ENCODE results near the gene JMJD1C. TPM values are rescaled to one million over a fixed set of nuclear protein-coding genes. Genes with fewer than 3 reads are reported as not detected.

Gene JMJD1C
- total RNA-seq, 1 donor from 2014 or later: 143 TPM

DNA sequence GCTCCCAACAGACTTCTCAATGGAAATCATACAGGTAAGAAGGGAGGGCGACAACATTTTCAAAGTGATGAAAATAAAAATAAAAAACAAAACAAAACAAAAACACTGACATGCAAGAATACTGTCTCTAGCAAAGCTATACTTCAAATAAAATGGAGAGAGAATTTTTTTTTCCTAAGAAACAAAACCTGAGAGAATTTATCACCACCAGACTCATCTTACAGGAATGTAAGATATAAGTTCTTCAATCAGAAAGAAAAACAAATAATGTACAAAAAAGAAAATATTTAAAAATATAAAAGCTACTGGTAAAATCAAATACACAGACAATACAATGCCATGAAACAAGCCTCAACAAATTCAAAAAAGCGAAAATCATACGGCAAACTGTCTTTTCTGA is 219.4 kb downstream of the JMJD1C start:
- Histone ChIP-seq H3F3A (ENCODE audit: low read depth) (no peaks in the 10 kb centered on the region), H2AFZ (replicated peaks) (no peak overlapping the region), H3K9me3 (ENCODE audit: low read depth) (no peaks in the 10 kb centered on the region), H4K20me1 (ENCODE audit: low read depth) (peaks cover 27% of the 10 kb centered on the region), H3K36me3 (peaks cover 8% of the 10 kb centered on the region), H3K4me2 (no peak overlapping the region), H3K4me3 (no peak overlapping the region), H3K79me2 (ENCODE audit: low read depth) (peaks cover 99% of the 10 kb centered on the region), H3K27me3 (no peaks in the 10 kb centered on the region), H3K9ac (no peak overlapping the region), H3K4me1 (no peaks in the 10 kb centered on the region), H3K27ac (no peak overlapping the region)
- Mint-ChIP-seq H3K27ac (no peak overlapping the region), H3K27me3 (ENCODE audit: insufficient read depth, low read depth) (no peaks in the 10 kb centered on the region), H3K4me1 (no peaks in the 10 kb centered on the region), H3K36me3 (peaks cover 33% of the 10 kb centered on the region), H3K4me3 (no peak overlapping the region), H3K9me3 (peaks cover 32% of the 10 kb centered on the region)
- no peak for DNase-seq (ENCODE audit: low spot score)
- TF ChIP-seq, protein P1, sequence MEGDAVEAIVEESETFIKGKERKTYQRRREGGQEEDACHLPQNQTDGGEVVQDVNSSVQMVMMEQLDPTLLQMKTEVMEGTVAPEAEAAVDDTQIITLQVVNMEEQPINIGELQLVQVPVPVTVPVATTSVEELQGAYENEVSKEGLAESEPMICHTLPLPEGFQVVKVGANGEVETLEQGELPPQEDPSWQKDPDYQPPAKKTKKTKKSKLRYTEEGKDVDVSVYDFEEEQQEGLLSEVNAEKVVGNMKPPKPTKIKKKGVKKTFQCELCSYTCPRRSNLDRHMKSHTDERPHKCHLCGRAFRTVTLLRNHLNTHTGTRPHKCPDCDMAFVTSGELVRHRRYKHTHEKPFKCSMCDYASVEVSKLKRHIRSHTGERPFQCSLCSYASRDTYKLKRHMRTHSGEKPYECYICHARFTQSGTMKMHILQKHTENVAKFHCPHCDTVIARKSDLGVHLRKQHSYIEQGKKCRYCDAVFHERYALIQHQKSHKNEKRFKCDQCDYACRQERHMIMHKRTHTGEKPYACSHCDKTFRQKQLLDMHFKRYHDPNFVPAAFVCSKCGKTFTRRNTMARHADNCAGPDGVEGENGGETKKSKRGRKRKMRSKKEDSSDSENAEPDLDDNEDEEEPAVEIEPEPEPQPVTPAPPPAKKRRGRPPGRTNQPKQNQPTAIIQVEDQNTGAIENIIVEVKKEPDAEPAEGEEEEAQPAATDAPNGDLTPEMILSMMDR (IDR thresholded peaks at IDR 0.05): no peak
- no peak for TF ChIP-seq EZH2phosphoT487 (IDR thresholded peaks at IDR 0.05)
- TF ChIP-seq EZH2 (IDR thresholded peaks at IDR 0.05): no peak

DNA sequence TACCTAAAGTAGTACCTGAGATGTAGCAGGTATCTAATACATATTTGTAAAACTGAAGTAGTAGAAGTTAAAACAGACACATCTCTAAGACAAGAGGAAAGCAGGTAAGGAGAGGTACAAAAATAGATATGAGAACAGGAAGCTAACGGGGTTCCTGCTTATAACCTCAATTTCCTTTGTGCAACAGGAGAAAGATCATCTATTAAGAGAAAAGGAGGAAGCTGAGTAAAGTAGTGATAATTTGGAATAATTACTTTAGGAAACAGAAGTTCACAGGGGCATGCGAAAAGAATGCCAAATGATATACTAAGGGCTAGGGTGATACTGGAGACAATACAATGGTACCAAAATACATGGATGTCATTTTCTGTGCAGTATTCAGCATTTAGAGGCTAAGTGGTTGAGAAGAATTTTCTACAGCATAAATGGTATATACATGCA is 223.9 kb downstream of the JMJD1C start:
- Mint-ChIP-seq H3K36me3 (peaks cover 27% of the 10 kb centered on the region), H3K4me1 (no peaks in the 10 kb centered on the region), H3K27me3 (ENCODE audit: insufficient read depth, low read depth) (no peaks in the 10 kb centered on the region), H3K9me3 (peaks cover 21% of the 10 kb centered on the region), H3K4me3 (no peak overlapping the region), H3K27ac (no peak overlapping the region)
- Histone ChIP-seq H3K4me2 (no peak overlapping the region), H3K4me1 (no peaks in the 10 kb centered on the region), H4K20me1 (ENCODE audit: low read depth) (peaks cover 38% of the 10 kb centered on the region), H3K9ac (no peak overlapping the region), H3K27me3 (no peaks in the 10 kb centered on the region), H3K79me2 (ENCODE audit: low read depth) (peaks cover 99% of the 10 kb centered on the region), H3K4me3 (no peak overlapping the region), H2AFZ (replicated peaks) (no peak overlapping the region), H3K36me3 (peaks cover 8% of the 10 kb centered on the region), H3F3A (ENCODE audit: low read depth) (no peaks in the 10 kb centered on the region), H3K27ac (no peak overlapping the region), H3K9me3 (ENCODE audit: low read depth) (no peaks in the 10 kb centered on the region)
- no peak for DNase-seq (ENCODE audit: low spot score)
- TF ChIP-seq, protein P1 (IDR thresholded peaks at IDR 0.05): no peak
- TF ChIP-seq EZH2phosphoT487 (IDR thresholded peaks at IDR 0.05) (no peak), EZH2 (IDR thresholded peaks at IDR 0.05) (no peak)

DNA sequence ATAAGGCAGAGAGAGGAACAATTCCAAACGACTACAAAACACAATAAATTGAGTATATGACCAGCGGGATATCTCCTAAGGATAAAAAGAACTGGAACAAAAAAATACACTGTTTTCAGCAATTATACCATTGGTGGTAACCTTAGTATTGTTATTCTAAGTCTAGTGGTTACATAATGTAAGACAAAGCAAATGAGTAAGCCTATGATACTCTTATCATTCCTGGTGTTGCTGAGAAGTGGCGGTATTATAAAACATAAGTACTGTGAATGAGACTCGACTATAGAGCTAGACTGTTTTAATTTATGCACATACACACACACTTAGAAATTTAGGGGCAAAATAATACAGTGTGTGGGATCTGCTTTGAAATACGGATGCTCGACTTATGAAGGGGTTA is 225.0 kb downstream of the JMJD1C start:
- Mint-ChIP-seq H3K36me3 (peaks cover 20% of the 10 kb centered on the region), H3K9me3 (peaks cover 12% of the 10 kb centered on the region), H3K4me1 (no peaks in the 10 kb centered on the region), H3K4me3 (no peak overlapping the region), H3K27ac (no peak overlapping the region), H3K27me3 (ENCODE audit: insufficient read depth, low read depth) (no peaks in the 10 kb centered on the region)
- no peak overlapping the region for H3K4me3 ChIP-seq
- H3K4me1 ChIP-seq: no peaks in the 10 kb centered on the region
- H3K27me3 ChIP-seq: no peaks in the 10 kb centered on the region
- no peak for DNase-seq (ENCODE audit: low spot score)
- H3K79me2 ChIP-seq (ENCODE audit: low read depth): peaks cover 99% of the 10 kb centered on the region
- no peaks in the 10 kb centered on the region for H3F3A ChIP-seq (ENCODE audit: low read depth)
- no peak overlapping the region for H3K27ac ChIP-seq
- peaks cover under 1% of the 10 kb centered on the region for H3K36me3 ChIP-seq
- H3K9me3 ChIP-seq (ENCODE audit: low read depth): no peaks in the 10 kb centered on the region
- peaks cover 40% of the 10 kb centered on the region for H4K20me1 ChIP-seq (ENCODE audit: low read depth)
- no peak overlapping the region for H2AFZ ChIP-seq (replicated peaks)
- no peak overlapping the region for H3K9ac ChIP-seq
- H3K4me2 ChIP-seq: no peak overlapping the region
- no peak for TF ChIP-seq EZH2 (IDR thresholded peaks at IDR 0.05)
- TF ChIP-seq, protein P1 (IDR thresholded peaks at IDR 0.05): no peak
- TF ChIP-seq EZH2phosphoT487 (IDR thresholded peaks at IDR 0.05): no peak
